Choroid plexus epithelial cell (primary cell): ENCODE measurements around the gene MTMR4.
A peak's percentile ranks its signal among the peaks of the same experiment; 100 is the strongest.

Experiments used
- DNase-seq: peaks from one replicate; pipeline ENCODE4 v3.0.0-alpha.2; 2010; ENCODE audit warnings: low read depth
- H3K4me3 ChIP-seq: 2 replicates; pipeline ENCODE4 v1.5.1; 2011; ENCODE audit warnings: low read depth, mild to moderate bottlenecking, control low read depth, low read length, moderate library complexity
- CTCF ChIP-seq: conservative IDR thresholded peaks from 2 replicates; pipeline ENCODE4 v1.5.1; 2011; ENCODE audit warnings: low read depth, mild to moderate bottlenecking, control low read depth, inconsistent platforms, low read length, moderate library complexity

Gene MTMR4

GRCh38 chr17:58538811-58539409 is 24.5 kb upstream of the MTMR4 start:
- DNase-seq: no peak
- H3K4me3 ChIP-seq: no peak overlapping the region
- TF ChIP-seq CTCF: no peak

- no peak for DNase-seq
- H3K4me3 ChIP-seq: no peak overlapping the region
- TF ChIP-seq CTCF: no peak
Observed at GRCh38 chr17:58537266-58537665, 22.8 kb upstream of the MTMR4 start.

- H3K4me3 ChIP-seq: no peak overlapping the region
- TF ChIP-seq CTCF: no peak
- no peak for DNase-seq
Observed at GRCh38 chr17:58536542-58536941, 22.1 kb upstream of the MTMR4 start.

GRCh38 chr17:58535431-58535830 is 21.0 kb upstream of the MTMR4 start:
- no peak overlapping the region for H3K4me3 ChIP-seq
- TF ChIP-seq CTCF: no peak
- peak; percentile 29 for DNase-seq

GRCh38 chr17:58534901-58535421 is 20.5 kb upstream of the MTMR4 start:
- no peak for TF ChIP-seq CTCF
- DNase-seq: peak; percentile 72
- no peak overlapping the region for H3K4me3 ChIP-seq

- DNase-seq: no peak
- peak; percentile 25 for TF ChIP-seq CTCF
- H3K4me3 ChIP-seq: no peak overlapping the region
Observed at GRCh38 chr17:58534331-58534730, 19.9 kb upstream of the MTMR4 start.

- no peak for DNase-seq
- no peak overlapping the region for H3K4me3 ChIP-seq
- no peak for TF ChIP-seq CTCF
Observed at GRCh38 chr17:58533616-58534188, 19.3 kb upstream of the MTMR4 start.
